ENCODE results near the gene LRRC4B.

The LRRC4B gene

DNA sequence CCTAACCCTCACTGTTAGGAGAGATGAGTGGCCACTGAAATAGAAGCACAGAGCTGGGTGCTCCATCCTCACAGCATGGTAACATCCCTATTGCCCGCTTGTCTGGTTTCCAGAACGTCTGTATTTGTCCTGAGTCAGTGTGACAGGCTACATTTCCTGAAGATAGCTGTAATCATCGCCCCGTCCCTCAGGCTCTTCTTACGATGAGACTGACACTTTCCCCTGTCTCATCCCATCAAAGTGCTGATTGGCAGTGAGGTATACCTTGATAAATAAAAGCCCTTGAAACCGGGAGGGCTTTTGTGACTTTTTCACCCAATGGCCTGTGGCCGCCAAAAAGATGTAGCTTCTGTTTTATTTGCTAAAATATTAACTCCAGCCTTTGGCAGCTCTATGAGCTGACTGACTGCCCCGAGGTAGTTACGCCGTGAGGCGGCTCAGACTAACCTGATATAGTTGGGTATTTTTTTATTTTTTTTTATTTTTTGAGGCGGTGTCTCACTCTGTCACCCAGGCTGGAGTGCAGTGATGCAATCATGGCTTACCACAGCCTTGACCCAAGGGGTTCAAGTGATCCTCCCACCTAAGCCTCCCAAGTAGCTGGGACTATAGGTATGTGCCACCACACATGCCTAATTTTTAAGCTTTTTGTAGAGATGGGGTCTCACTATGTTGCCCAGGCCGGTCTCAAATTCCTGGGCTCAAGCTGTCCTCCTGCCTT, 5.7 kb upstream of the LRRC4B start:
- DNase-seq (ENCODE audit: low read depth in 3 of 3): no peak

DNA sequence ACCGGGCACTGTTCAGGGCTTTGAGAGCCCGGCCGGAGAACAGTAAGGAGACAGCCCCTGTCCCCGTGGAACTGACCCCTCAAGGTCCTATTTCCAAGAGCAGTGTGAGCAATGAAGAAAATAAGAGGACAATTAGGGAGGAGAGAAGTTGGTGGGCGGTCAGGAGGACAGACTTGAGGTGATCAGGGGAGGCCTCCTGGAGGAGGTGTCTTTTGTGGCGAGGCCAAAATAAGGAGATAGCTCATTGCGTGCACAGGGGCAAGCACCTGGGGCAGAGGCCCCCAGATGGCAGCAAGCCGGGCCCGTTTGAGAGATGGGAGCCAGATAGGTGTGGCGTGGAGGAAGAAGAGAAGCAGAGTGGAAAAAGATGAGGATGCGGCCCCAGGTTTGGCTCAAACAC, 2.8 kb upstream of the LRRC4B start:
- no peak for DNase-seq (ENCODE audit: low read depth in 3 of 3)

GRCh38 chr19:50569938-50570540, 1.8 kb upstream of the LRRC4B start:
- DNase-seq (ENCODE audit: low read depth in 3 of 3): no peak

DNA sequence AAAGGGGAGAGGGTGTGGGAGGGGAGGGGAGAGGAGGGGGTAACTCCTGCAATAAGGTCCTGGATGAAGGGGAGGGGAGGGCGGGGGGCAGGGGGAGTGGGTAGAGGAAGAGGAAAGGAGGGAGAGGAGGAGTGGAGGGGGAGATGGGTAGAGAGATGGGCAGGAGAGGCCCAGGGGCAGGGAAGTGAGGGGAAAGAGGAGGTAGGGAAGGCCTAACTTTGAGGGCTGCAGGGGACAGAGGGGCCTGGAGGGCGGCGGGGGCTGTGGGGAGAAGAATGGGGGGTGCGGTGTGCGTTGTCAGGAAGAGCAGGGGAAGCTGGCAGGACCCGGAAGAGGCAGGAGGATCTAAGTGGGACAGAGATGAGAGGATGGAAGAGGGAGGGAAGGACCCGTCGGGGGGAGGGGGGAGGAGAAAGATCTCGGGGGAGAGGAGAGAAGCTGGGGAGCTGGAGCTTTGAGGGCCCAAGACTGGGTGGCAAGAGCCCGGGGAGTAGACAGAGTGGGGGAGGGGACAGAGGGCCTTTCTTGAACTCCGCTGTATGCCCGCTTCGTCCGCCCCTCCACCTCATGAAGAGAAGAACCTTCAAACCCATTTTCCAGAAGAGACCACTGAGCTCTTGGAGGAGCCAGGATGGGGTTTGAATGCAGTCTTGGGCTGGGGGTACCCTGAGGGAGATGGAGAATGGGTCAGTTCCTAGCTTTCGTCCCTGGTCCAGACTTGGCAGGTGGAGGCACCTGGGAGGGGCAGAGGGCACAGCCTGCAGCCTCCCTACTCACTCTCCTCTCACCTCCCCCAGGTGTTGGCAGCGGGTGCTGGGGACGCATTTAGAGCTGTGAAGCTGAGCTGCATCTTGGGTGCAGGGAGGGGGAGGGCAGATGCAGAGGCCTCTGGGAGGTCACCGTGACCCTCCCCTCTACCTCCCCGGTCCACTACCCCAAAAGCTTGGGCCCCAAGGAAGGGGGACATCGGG, 778 bp upstream of the LRRC4B start:
- DNase-seq (ENCODE audit: low read depth in 3 of 3): no peak

DNA sequence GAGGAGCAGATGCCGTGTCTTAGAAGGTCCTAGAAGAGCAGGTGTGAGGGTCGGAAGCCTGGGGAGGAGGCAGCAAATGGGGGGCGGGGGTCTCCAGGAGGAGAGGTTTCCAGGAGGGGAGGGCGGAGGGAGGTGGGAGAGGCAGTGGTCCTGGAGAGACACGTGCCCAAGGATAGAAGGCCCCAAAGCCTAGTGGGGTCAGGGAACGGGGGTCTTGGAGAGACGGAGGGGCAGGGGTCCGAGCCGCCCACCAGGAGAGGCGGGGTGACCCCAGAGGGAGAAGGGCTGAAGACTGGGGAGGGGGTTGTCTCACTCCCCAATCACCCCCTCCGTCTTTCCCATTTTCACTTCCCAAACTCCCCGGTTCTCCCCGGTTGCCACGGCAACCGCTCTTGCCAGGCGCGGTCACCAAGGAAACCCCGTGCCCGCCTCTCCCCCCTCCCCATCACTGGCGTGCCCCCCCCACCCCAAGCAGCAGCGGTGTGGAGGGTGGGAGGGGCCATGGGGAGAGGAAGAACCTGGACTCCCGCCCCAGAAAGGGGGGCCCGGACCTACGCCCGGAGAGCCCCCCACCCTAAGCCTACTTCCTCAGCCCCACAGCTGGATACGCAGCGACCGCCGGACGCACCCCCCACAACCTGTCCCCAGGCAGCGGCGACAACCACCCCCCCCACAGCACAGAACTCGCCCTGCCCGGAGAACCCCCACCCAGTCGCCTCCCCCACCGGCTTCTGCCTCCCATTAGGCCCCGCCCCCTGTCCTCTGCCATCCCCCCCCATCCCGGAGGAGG, 988 bp downstream of the LRRC4B start:
- no peak for DNase-seq (ENCODE audit: low read depth in 3 of 3)

DNA sequence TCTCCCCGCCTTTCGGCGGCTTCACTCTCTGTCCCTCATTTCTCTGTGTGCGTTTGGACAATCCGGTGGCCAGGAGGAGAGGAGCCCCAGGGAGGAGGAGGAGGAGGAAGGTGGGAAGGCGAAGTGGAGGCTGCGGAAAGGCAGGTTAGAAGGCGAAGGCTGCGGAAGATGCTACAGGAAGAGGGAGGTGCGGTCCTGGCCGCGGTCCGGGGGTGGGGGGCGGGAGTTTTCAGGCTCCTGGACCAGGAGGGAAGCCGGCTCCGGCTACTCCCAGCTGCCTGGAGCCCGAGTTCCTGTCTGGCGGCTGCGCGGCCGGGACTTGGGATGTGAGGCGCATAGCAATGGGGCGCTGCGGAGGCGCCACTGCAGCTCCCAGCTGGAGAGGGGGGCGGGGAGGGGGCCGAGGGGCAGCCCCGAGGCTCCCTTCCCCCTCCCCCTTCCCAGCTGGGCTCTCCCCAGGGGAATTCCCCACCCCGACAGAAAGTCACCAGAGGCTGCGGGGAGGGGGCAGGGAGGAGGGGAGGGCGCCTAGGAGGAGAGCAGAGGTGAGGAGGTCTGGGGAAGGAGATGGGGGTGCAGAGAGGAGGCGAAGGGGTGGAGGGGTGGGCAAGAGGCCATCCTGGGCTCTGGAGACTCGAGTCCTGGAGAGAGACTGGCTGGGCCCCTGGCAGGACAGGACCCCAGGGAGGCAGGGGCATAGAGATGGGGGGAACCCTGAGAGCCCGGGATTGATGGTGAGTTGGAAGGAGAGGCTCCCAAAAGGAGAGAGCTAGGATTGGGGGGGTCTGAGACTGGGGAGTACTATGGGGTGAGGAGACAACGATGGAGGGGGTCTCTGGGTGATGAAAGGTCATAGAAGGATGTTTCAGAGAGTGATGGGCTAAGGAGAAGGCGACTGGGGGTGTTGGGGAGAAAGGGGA, 2.0 kb downstream of the LRRC4B start:
- DNase-seq (ENCODE audit: low read depth in 3 of 3): peak in 1 of 3 donors; percentile 11

GRCh38 chr19:50564229-50565105, 3.8 kb downstream of the LRRC4B start:
- DNase-seq (ENCODE audit: low read depth in 3 of 3): no peak

- no peak for DNase-seq (ENCODE audit: low read depth in 3 of 3)
Measured at GRCh38 chr19:50563597-50563996, 4.6 kb downstream of the LRRC4B start.

GRCh38 chr19:50562996-50563395, 5.2 kb downstream of the LRRC4B start:
- no peak for DNase-seq (ENCODE audit: low read depth in 3 of 3)

DNA sequence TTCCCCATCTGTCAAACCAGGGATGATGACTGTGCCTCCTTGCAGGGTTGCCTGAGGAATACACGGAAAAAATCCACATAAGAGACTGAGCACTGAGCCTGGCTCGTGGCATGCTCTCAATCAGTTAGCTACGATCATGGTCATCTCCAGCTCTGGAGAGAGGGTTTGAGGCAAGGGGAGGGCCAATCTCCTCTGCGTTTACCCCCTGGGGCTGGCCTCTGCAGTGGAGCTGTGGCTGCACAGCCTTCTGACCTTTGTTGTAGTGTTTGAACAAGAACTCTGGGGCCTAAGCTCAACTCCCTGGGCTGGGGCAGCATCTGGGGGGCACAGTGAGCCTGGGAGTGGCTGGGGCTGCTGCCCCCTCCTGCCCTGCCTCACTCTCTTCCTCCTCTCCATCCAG, 5.9 kb downstream of the LRRC4B start:
- no peak for DNase-seq (ENCODE audit: low read depth in 3 of 3)

DNA sequence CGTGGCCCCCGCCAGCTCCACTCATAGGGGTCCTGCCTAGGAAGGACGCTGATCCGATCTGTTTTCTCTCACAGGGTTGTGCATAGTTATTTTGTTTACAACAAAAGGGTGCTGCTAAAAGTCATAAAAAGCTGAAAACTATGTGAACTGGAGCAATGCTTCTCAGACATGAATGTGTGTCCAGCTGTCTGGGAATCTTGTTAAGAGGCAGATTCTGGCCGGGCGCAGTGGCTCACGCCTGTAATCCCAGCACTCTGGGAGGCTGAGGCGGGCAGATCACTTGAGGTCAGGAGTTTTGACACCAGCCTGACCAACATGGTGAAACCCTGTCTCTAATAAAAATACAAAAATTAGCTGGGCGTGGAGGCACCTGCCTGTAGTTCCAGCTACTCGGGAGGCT, 8.6 kb downstream of the LRRC4B start:
- no peak for DNase-seq (ENCODE audit: low read depth in 3 of 3)

- no peak for DNase-seq (ENCODE audit: low read depth in 3 of 3)
Measured at GRCh38 chr19:50558449-50558848, 9.8 kb downstream of the LRRC4B start.

DNA sequence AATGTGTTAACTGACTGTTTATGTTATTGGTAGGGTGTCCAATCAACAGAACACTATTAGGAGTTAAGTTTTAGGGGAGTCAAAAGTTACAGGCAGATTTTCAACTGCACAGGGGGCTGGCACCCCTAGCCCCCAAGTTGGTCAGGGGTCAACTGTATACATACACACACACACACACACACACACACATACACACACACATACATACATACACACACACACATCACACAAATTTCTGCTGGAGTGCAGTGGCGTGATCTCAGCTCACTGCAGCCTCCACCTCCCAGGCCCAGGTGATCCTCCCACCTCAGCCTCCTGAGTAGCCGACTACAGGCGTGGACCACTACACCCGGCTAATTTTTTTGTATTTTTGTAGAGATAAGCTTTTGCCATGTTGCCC, 10.2 kb downstream of the LRRC4B start:
- DNase-seq (ENCODE audit: low read depth in 3 of 3): no peak

- no peak for DNase-seq (ENCODE audit: low read depth in 3 of 3)
Measured at GRCh38 chr19:50557009-50557613, 11.1 kb downstream of the LRRC4B start.

- peak; percentile 53 to 76 (median 61) for DNase-seq (ENCODE audit: low read depth in 3 of 3)
Measured at GRCh38 chr19:50556282-50557008, 11.8 kb downstream of the LRRC4B start.

- no peak for DNase-seq (ENCODE audit: low read depth in 3 of 3)
Measured at GRCh38 chr19:50555450-50556281, 12.6 kb downstream of the LRRC4B start.

DNA sequence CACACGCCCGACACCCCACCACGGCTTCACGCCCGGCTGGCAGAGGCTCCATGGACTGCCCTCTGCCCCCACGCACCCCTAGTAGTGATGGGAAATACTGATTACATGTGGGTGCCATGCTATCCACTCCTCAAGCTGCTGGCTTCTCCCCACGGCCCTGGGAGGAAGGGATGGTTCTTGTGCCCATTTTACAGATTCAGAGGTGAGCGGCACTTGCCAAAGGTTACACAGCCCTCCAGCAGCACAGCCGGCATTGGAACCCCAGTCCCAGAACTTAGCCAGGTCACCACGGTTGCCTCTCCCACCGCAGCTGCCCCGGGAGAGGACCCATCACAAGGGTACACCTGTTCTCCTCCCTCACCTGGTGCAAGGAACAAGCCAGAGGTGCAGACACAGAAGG, 13.2 kb downstream of the LRRC4B start:
- no peak for DNase-seq (ENCODE audit: low read depth in 3 of 3)

DNA sequence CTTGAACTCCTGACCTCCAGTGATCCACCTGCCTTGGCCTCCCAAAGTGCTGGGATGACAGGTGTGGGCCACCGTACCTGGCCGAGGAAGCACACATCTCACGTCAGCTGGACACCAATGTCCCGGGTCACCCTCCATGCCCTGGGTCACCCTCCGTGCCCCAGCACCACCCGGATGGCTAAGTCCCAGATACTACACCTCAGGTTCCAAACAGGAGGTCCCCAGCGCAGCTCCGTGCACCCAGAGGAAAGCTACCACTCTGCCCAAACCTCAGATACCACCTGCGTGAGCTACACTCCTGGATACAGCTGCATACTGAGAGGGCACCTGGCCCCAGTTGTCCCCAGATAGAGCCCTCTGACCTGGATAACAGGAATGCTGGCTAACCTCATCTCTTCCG, 14.0 kb downstream of the LRRC4B start:
- no peak for DNase-seq (ENCODE audit: low read depth in 3 of 3)

Measured in stimulated activated CD4-positive, alpha-beta T cell treated with anti-CD3 and anti-CD28 coated beads, TNF-alpha, amount 100 ng/mL, for 48 hours (primary cell).